Measurements from ENCODE around the gene MAP3K5.

DNA sequence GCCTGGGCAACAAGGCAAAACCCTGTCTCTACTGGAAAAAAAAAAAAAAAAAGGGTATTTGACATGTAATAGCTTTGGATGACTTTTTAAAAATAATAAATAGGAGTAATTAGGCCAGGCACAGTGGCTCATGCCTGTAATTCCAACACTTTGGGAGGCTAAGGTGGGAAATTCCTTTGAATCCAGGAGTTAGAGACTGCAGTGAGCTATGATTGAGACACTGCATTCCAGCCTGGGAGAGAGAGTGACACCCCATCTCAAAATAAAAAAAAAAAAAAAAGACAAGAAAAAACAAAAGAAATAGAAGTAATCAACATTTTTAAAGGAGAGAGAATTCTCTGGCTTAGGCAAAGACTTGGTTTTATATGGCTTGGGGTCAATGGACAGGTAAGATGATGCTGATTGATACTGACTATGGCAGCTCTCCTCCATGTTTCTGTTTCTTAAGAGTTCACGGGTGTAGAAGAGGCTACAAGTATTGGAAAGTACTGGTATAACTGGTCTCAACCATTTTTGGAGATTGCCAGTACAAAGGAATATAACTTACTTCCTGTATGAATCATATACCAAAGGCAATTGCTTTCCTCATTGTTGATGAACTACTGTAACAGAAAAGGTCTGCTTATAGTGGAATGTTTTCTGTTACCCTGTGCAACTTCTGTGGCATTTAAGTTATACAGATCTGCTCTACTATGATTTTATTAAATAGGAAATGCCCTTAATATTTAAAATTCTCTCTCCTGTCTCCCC is 10.1 kb downstream of the MAP3K5 start:
- TF ChIP-seq, protein P1, sequence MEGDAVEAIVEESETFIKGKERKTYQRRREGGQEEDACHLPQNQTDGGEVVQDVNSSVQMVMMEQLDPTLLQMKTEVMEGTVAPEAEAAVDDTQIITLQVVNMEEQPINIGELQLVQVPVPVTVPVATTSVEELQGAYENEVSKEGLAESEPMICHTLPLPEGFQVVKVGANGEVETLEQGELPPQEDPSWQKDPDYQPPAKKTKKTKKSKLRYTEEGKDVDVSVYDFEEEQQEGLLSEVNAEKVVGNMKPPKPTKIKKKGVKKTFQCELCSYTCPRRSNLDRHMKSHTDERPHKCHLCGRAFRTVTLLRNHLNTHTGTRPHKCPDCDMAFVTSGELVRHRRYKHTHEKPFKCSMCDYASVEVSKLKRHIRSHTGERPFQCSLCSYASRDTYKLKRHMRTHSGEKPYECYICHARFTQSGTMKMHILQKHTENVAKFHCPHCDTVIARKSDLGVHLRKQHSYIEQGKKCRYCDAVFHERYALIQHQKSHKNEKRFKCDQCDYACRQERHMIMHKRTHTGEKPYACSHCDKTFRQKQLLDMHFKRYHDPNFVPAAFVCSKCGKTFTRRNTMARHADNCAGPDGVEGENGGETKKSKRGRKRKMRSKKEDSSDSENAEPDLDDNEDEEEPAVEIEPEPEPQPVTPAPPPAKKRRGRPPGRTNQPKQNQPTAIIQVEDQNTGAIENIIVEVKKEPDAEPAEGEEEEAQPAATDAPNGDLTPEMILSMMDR (IDR thresholded peaks at IDR 0.05; ENCODE audit: low read length) = no peak
- TF ChIP-seq EZH2 (IDR thresholded peaks at IDR 0.05; ENCODE audit: borderline replicate concordance, low read length) = no peak

Data from OCI-LY1 (cell line).